HG02623 (cell line): Measurements from ENCODE around the gene TNF.

Experiments used
- ATAC-seq: cut with Tn5 transposase; IDR thresholded peaks from one replicate; pipeline ENCODE4 v1.9.1; 2021; ENCODE audit warnings: moderate library complexity; ENCODE audit not compliant: unreplicated experiment

TNF gene

GRCh38 chr6:31624070-31624469 is 48.7 kb downstream of the TNF start:
- no peak for ATAC-seq

GRCh38 chr6:31626952-31627351 is 51.6 kb downstream of the TNF start:
- ATAC-seq: no peak

- ATAC-seq: no peak
Measured at GRCh38 chr6:31627690-31628287, 52.4 kb downstream of the TNF start.
